AG04450 (cell line): ENCODE results near the gene CARNS1. TPM values are rescaled to one million over a fixed set of nuclear protein-coding genes. Genes with fewer than 3 reads are reported as not detected.

Experiments
- CTCF ChIA-PET: fragments of 300-600, 350-600 bp; formaldehyde crosslinking; extraction: SDS; loops from one replicate; lab custom pipeline; 2022; ENCODE audit warnings: antibody characterized with exemption, inconsistent platforms; lab: Charles Lee
- POLR2A ChIA-PET: fragments of 350-600 bp; formaldehyde crosslinking; extraction: SDS; loops from one replicate; lab custom pipeline; 2021; ENCODE audit warnings: antibody characterized with exemption, inconsistent platforms; lab: Yijun Ruan, JAX
- DNase-seq: peaks from one replicate; pipeline ENCODE4 v3.0.0-alpha.2; 2011; ENCODE audit warnings: low read depth, low spot score
- H3K27ac ChIP-seq: one replicate; pipeline ENCODE4 v1.5.1; 2012; ENCODE audit warnings: low read depth, low read length, control low read depth
- H3K27me3 ChIP-seq: one replicate; pipeline ENCODE4 v1.6.0; 2012; ENCODE audit warnings: low read length; ENCODE audit not compliant: control insufficient read depth, insufficient read depth
- H3K4me3 ChIP-seq: 2 replicates; pipeline ENCODE4 v1.5.1; 2011; ENCODE audit warnings: mild to moderate bottlenecking, low read depth, low read length, control low read depth
- H3K9me3 ChIP-seq: 2 replicates; pipeline ENCODE4 v1.5.1; 2012; ENCODE audit warnings: low read length; ENCODE audit not compliant: control insufficient read depth, insufficient read depth
- polyA plus RNA-seq: library from polyadenylated mRNA; depleted of rRNA; stranded (reverse); fragments of >200 nt; gene quantifications from 2 replicates; pipeline ENCODE4 v1.2.3, GENCODE V29; 2011
- TF ChIP-seq, protein P1 (sequence below): IDR thresholded peaks from 2 replicates; pipeline ENCODE4 v1.5.1; 2011; ENCODE audit warnings: low read depth, low read length, control low read depth, inconsistent platforms

The CARNS1 gene
- polyA plus RNA-seq, 1 experiment = 0.09 TPM

DNA sequence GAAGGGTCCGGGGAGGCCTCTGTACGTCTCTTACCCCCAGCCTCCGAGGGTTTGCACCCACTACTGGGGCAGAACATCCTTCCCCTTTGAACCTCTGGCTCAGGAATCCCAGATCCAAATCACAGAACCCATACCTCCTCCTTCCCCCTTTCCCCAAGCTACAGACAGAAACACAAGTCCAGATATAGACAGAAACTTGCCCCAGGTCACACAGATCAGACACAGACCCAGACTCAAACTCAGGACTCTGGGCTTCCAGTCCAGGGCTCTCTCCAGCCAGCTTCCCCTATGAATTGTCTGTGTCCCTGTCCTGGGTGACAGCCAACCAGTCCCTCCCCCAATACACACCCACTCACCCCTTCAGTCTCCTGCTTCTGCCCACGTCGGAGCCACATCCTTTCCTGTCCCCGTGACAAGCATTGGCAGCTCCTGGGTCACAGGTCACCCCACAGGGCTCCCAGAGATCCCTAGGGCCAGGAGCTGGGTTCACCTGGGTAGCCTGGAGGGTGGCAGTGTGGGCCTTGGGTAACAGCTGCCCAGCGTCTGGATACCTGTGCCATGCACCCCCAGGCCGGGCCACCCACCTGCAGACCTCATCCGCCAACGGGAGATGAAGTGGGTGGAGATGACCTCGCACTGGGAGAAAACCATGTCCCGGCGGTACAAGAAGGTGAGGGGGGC is 10.8 kb upstream of the CARNS1 start:
- H3K27me3 ChIP-seq = peaks cover 9% of the 10 kb centered on the region
- TF ChIP-seq, protein P1, sequence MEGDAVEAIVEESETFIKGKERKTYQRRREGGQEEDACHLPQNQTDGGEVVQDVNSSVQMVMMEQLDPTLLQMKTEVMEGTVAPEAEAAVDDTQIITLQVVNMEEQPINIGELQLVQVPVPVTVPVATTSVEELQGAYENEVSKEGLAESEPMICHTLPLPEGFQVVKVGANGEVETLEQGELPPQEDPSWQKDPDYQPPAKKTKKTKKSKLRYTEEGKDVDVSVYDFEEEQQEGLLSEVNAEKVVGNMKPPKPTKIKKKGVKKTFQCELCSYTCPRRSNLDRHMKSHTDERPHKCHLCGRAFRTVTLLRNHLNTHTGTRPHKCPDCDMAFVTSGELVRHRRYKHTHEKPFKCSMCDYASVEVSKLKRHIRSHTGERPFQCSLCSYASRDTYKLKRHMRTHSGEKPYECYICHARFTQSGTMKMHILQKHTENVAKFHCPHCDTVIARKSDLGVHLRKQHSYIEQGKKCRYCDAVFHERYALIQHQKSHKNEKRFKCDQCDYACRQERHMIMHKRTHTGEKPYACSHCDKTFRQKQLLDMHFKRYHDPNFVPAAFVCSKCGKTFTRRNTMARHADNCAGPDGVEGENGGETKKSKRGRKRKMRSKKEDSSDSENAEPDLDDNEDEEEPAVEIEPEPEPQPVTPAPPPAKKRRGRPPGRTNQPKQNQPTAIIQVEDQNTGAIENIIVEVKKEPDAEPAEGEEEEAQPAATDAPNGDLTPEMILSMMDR = no peak
- no peak for DNase-seq
- no peak overlapping the region for H3K4me3 ChIP-seq
- POLR2A ChIA-PET = interaction anchor here (1.2 kb wide), 1 partner anchor 16 kb away, joined by 3 read pairs; no protein-coding TSS in a partner anchor
- H3K9me3 ChIP-seq = peaks cover 3% of the 10 kb centered on the region; the same call in 1 of the 2 replicates
- no peak overlapping the region for H3K27ac ChIP-seq
- CTCF ChIA-PET = no interaction called here

DNA sequence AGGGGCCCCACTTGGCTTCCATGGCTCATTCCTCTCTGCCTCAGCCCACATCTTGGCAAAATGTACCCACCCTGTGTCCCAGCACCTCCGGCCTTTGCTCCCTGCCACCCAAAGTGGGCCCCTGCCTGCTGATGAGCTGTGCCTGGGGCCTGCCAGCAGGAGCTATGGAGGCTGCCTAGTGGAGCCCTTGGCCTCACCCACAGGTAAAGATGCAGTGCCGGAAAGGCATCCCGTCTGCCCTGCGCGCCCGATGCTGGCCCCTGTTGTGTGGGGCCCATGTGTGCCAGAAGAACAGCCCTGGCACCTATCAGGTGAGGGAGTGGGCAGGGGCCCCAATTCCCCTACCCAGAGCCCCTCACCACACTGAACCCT is 10.3 kb upstream of the CARNS1 start:
- Histone ChIP-seq H3K4me3 (no peak overlapping the region), H3K9me3 (peaks cover 3% of the 10 kb centered on the region; the same call in 1 of the 2 replicates), H3K27me3 (peaks cover 14% of the 10 kb centered on the region), H3K27ac (no peak overlapping the region)
- POLR2A ChIA-PET = interaction anchor here (1.2 kb wide), 1 partner anchor 15 kb away, joined by 3 read pairs; no protein-coding TSS in a partner anchor
- CTCF ChIA-PET = no interaction called here
- TF ChIP-seq, protein P1 = no peak
- no peak for DNase-seq

DNA sequence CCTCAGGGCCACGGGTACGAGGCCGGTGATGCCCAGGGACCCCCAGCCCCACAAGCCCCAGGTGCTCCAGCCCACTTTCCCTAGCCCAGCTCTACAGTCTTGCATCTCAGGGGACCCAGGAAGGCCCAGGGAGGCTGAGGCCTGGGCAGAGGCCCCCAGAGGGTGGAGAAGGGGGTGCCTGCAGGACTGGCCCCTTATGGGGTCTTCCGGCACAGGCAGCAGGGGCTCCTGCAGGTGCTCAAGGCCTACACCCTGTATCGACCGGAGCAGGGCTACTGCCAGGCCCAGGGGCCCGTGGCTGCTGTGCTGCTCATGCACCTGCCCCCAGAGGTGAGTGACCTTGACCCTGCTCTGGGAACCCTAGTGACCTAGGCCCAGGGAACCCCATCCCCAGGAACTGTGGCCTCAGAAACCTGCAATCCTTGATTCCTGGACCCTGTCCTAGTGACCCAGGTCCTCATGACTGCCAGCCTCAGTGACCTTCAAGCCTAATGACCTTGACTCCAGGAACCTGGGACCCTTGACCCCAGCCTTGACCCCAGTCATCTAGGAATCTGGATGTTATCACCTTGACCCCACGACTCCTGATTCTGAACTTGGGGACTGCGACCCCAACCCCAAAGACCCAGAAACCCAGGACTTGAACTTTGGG is 9.7 kb upstream of the CARNS1 start:
- ChIA-PET POLR2A (no interaction called here), CTCF (no interaction called here)
- TF ChIP-seq, protein P1 = no peak
- peaks cover 3% of the 10 kb centered on the region; the same call in 1 of the 2 replicates for H3K9me3 ChIP-seq
- H3K27ac ChIP-seq = no peak overlapping the region
- H3K4me3 ChIP-seq = no peak overlapping the region
- no peak for DNase-seq
- H3K27me3 ChIP-seq = peaks cover 20% of the 10 kb centered on the region

DNA sequence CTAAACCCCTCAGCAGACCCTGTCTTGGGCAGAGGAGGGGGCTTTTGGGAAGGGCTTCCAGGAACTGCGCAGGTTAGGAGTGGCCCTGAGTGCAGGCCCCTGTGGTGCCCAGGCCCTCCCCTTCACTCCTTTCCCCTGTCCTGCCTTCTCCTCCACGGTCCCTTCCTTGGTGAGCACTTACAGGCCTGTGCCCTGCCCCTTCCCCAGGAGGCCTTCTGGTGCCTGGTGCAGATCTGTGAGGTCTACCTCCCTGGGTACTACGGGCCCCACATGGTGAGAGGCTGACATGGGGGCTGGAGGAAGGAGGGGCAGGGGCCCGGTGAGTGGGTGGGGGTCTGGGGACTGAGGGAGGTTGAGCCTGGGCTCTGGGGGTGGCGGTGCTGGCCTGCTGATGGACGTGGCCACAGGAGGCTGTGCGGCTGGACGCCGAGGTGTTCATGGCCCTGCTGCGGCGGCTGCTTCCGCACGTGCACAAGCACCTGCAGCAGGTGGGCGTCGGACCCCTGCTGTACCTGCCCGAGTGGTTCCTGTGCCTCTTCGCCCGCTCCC is 9.0 kb upstream of the CARNS1 start:
- CTCF ChIA-PET = no interaction called here
- no peak for DNase-seq
- no peak overlapping the region for H3K4me3 ChIP-seq
- H3K27me3 ChIP-seq = peaks cover 21% of the 10 kb centered on the region
- no peaks in the 10 kb centered on the region; the same call in 1 of the 2 replicates for H3K9me3 ChIP-seq
- TF ChIP-seq, protein P1 = no peak
- H3K27ac ChIP-seq = no peak overlapping the region
- POLR2A ChIA-PET = no interaction called here
